Peyer's patch (tissue), 4 donors: ENCODE measurements around the gene URAD. TPM values are rescaled to one million over a fixed set of nuclear protein-coding genes. Genes with fewer than 3 reads are reported as not detected.
"Not testable (repeated sequence)": the region's sequence is repeated elsewhere in the genome, so short reads cannot be mapped to it uniquely, and the experiment has no call there.

ENCODE experiments used
- DNase-seq, 3 donors: peaks; one replicate each; pipeline ENCODE4 v3.0.0-alpha.2; 2017 to 2019
- H3K27ac ChIP-seq, 4 donors: fragments of 200-600 bp; sonication (generic); one replicate each; pipeline ENCODE4 v1.5.1; 2016 to 2019
- H3K27me3 ChIP-seq, 2 donors: fragments of 200-600 bp; sonication (generic); one replicate each; pipeline ENCODE4 v1.5.1; 2019
- H3K36me3 ChIP-seq, 3 donors: fragments of 200-600 bp; sonication (generic); one replicate each; pipeline ENCODE4 v1.5.1; 2016 to 2019
- H3K4me1 ChIP-seq, 4 donors: fragments of 200-600 bp; sonication (generic); one replicate each; pipeline ENCODE4 v1.5.1; 2016 to 2019
- H3K4me3 ChIP-seq, 4 donors: fragments of 200-600 bp; sonication (generic); 1 replicate in 3 of 4; 2 replicates in 1 of 4; pipeline ENCODE4 v1.5.1; 2016 to 2019; ENCODE audit warnings: mild to moderate bottlenecking in 1 of 4
- H3K9me3 ChIP-seq, 4 donors: fragments of 200-600 bp; sonication (generic); one replicate each; pipeline ENCODE4 v1.5.1; 2016 to 2019; ENCODE audit warnings: mild to moderate bottlenecking in 1 of 4
- POLR2A ChIP-seq, 2 donors: fragments of 450-650 bp; IDR thresholded peaks; one replicate each; pipeline ENCODE4 v1.5.1; 2017; ENCODE audit warnings: antibody characterized with exemption in 2 of 2, mild to moderate bottlenecking in 2 of 2, moderate library complexity in 2 of 2
- total RNA-seq, 4 donors: library from RNA; depleted of rRNA; stranded (reverse); fragments of >200 nt; gene quantifications; one replicate each; pipeline ENCODE4 v1.1.0, GENCODE V29; 2016
- TF ChIP-seq, protein P1 (sequence below), 6 experiments: fragments of 450-650 bp in 4 of 6; fragments of 200-600 bp in 2 of 6; sonication (generic) in 1 of 6; IDR thresholded peaks; one replicate each; pipeline ENCODE4 v1.5.1; 2017 to 2019; ENCODE audit warnings: antibody characterized with exemption in 6 of 6, mild to moderate bottlenecking in 3 of 6, moderate library complexity in 1 of 6

Gene URAD
- total RNA-seq, 4 donors from 2014 or later: 38.0 to 144 (median 99.0) TPM

DNA sequence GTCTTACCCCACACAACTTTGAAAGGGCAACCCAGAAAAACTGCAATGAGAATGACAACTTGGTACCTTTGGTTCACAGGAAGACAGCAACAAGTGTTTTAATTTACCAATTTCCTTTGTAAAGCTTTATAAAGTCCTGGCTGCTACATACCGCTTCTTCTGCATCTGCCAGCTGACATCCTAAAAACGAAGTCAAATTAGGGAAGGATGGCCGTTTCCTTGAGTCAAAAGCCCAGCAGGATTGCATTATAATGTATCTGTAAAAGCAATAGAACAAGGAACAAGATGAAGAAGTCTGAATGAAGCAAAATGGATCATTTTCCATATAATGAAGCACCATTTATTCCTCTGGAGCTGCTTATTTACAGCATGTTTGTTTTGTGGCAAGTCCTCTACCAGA, 25.8 kb upstream of the URAD start:
- no peak overlapping the region for H3K27ac ChIP-seq
- H3K9me3 ChIP-seq: no peaks in the 10 kb centered on the region
- no peak for TF ChIP-seq POLR2A (IDR thresholded peaks at IDR 0.05)
- TF ChIP-seq, protein P1, sequence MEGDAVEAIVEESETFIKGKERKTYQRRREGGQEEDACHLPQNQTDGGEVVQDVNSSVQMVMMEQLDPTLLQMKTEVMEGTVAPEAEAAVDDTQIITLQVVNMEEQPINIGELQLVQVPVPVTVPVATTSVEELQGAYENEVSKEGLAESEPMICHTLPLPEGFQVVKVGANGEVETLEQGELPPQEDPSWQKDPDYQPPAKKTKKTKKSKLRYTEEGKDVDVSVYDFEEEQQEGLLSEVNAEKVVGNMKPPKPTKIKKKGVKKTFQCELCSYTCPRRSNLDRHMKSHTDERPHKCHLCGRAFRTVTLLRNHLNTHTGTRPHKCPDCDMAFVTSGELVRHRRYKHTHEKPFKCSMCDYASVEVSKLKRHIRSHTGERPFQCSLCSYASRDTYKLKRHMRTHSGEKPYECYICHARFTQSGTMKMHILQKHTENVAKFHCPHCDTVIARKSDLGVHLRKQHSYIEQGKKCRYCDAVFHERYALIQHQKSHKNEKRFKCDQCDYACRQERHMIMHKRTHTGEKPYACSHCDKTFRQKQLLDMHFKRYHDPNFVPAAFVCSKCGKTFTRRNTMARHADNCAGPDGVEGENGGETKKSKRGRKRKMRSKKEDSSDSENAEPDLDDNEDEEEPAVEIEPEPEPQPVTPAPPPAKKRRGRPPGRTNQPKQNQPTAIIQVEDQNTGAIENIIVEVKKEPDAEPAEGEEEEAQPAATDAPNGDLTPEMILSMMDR (IDR thresholded peaks at IDR 0.05): no peak
- no peaks in the 10 kb centered on the region for H3K36me3 ChIP-seq
- H3K4me1 ChIP-seq: no peaks in the 10 kb centered on the region
- no peaks in the 10 kb centered on the region for H3K27me3 ChIP-seq
- no peak overlapping the region for H3K4me3 ChIP-seq
- DNase-seq: no peak

DNA sequence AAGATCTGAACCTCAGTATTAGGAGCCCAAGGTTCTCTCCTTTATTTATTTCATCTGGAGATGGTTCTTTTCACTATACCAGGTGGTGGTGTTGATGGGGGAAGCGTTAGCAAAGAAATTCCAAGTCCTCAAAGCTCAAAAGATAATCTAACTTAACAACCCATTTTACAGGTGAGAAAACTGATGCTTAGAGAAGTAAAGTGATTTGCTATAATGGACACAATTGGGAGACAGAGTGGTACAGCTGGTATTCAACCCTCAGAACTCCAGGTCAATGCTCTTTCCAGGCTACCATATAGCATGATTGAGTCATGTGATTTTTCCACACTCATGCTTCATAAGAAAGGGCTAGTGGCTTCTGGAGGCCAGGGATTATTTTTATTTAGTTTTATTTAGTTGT, 25.0 kb upstream of the URAD start:
- Histone ChIP-seq H3K27me3 (no peaks in the 10 kb centered on the region), H3K36me3 (no peaks in the 10 kb centered on the region), H3K4me1 (no peaks in the 10 kb centered on the region), H3K9me3 (no peaks in the 10 kb centered on the region), H3K4me3 (no peak overlapping the region), H3K27ac (no peak overlapping the region)
- no peak for DNase-seq
- no peak for TF ChIP-seq POLR2A (IDR thresholded peaks at IDR 0.05)
- TF ChIP-seq, protein P1 (IDR thresholded peaks at IDR 0.05): no peak

DNA sequence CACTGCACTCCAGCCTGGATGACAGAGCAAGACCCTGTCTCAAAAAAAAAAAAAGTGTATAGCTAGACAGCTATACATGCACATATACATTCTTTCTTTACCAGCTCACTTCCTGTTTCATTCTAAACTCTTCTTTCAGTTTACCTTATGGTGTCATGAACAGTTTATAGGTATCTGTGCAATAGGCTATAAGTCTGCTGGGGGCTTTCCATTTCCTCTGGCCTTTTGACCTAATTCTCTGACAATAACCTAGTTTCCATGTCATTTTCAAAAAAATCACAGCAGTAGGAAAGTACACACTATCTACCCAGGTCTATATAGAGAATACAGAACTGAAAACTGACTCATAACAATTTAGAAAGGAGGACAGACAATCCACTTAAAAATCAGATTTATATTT, 24.4 kb upstream of the URAD start:
- DNase-seq: no peak
- H3K4me1 ChIP-seq: no peaks in the 10 kb centered on the region
- H3K36me3 ChIP-seq: no peaks in the 10 kb centered on the region
- no peaks in the 10 kb centered on the region for H3K27me3 ChIP-seq
- TF ChIP-seq, protein P1 (IDR thresholded peaks at IDR 0.05): no peak
- TF ChIP-seq POLR2A (IDR thresholded peaks at IDR 0.05): no peak
- H3K27ac ChIP-seq: no peak overlapping the region
- H3K9me3 ChIP-seq: no peaks in the 10 kb centered on the region
- H3K4me3 ChIP-seq: no peak overlapping the region

DNA sequence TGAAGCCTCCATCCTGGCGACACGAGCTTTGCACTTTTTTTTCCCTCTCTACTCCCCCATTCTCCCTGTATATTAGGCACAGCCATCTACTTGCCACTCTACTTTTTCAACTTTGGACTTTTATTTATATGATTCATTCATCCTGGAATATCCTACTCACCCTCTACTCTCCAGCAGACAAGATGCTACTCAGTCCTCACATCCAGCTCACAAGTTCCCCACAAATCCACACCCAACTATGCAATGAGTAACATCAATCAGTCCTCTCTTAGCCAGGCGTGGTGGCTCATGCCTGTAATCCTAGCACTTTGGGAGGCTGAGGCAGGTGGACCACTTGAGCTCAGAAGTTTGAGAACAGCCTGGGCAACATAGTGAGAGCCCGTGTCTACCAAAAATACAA, 23.9 kb upstream of the URAD start:
- no peak for DNase-seq

DNA sequence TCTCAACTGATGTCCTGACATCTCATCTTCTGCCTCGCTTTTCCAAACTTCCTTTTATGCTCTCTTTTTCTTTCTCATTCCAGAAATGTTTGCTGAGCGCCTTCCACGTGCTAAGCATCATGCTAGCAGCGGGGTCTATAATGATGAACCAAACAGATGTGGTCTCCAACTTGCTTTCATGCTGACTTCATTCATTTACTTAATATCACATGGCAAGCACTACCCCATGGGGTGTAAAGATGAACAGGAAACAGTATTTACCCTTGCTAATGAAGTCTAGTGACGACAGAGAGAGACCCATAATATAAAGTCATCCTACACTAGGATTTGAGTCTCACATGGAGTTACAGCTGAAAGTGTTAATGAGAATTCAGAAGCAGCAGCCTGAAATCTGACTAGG, 21.6 kb upstream of the URAD start:
- Histone ChIP-seq H3K27ac (no peak overlapping the region), H3K4me1 (no peaks in the 10 kb centered on the region), H3K36me3 (no peaks in the 10 kb centered on the region), H3K27me3 (no peaks in the 10 kb centered on the region), H3K4me3 (no peak overlapping the region), H3K9me3 (no peaks in the 10 kb centered on the region)
- no peak for TF ChIP-seq POLR2A (IDR thresholded peaks at IDR 0.05)
- TF ChIP-seq, protein P1 (IDR thresholded peaks at IDR 0.05): no peak
- DNase-seq: no peak

More for the DNA sequence above, 23.9 kb upstream of the URAD start:
- H3K4me3 ChIP-seq: no peak overlapping the region
- H3K9me3 ChIP-seq: no peaks in the 10 kb centered on the region
- H3K27ac ChIP-seq: no peak overlapping the region
- TF ChIP-seq POLR2A (IDR thresholded peaks at IDR 0.05): no peak
- TF ChIP-seq, protein P1 (IDR thresholded peaks at IDR 0.05): no peak
- no peaks in the 10 kb centered on the region for H3K27me3 ChIP-seq
- H3K4me1 ChIP-seq: no peaks in the 10 kb centered on the region
- no peaks in the 10 kb centered on the region for H3K36me3 ChIP-seq

DNA sequence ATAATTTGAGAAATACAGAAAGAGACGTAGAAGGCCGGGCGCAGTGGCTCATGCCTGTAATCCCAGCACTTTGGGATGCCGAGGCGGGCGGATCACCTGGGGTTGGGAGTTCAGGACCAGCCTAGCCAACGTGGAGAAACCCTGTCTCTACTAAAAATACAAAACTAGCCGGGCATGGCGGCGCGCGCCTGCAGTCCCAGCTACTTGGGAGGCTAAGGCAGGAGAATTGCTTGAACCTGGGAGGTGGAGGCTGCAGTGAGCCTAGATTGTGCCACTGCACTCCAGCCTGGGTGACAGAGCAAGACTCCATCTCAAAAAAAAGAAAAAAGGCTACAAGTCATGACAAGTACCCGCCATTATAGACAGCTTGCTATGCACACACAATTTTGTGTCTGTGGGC, 16.5 kb upstream of the URAD start:
- H3K36me3 ChIP-seq, H3K27me3 ChIP-seq, H3K9me3 ChIP-seq, DNase-seq, H3K4me1 ChIP-seq, H3K4me3 ChIP-seq, H3K27ac ChIP-seq: not testable (repeated sequence)
